ENCODE data around the gene TMEM179.

The TMEM179 gene

DNA sequence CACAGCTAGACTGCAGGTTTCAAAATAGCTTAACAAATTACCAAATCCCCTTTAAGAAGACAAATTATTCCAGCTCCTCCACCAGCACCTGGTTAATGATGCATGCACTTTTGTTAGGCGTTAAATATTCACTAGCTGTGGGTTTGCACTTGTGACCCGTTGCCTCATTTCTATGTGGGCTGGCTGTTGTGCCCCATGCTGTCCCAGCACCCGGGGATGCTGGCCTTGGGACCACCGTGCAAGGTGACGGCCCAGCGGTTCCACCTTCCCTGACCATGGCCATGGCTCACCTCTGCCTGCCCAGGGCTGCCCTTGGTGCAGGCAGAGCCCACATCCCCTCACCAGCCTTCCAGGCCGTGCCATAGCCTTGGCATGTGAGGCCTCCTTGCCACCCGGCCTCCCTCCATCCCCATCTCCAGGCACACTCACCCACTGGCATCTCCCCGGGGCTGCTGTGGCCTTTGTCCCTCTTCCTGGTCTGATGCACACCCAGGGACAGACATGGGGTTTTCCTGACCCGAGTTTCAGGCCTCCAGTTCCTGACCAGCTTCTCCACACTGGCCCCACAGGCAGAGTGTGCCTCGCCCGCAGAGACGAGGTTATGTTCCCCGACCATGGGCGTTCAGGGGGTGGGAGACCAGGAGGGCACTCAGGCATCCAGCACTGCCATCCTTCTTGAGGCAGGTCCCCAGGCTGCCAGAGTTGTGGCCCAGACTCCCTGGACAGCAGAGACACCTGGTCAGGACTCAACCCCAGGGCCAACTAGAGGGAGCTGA is 45.4 kb downstream of the TMEM179 start:
- H3K27ac ChIP-seq (ENCODE audit: low read depth, low read length): no peak overlapping the region
- no peak overlapping the region for H3K4me2 ChIP-seq (ENCODE audit: low read length)
- no peaks in the 10 kb centered on the region for H3K4me1 ChIP-seq (ENCODE audit: control insufficient read depth, low read length)
- no peaks in the 10 kb centered on the region for H3K79me2 ChIP-seq (ENCODE audit: control insufficient read depth, low read length)
- no peaks in the 10 kb centered on the region for H4K20me1 ChIP-seq (ENCODE audit: control insufficient read depth, insufficient read depth, low read depth, low read length)
- H3K27me3 ChIP-seq (ENCODE audit: control insufficient read depth, low read length): no peaks in the 10 kb centered on the region
- no peak overlapping the region for H3K4me3 ChIP-seq (ENCODE audit: low read length)
- no peaks in the 10 kb centered on the region for H3K9me3 ChIP-seq (ENCODE audit: control insufficient read depth, insufficient read depth, low read length)
- H3K9me2 ChIP-seq (replicated peaks; ENCODE audit: control insufficient read depth, low read length): no peaks in the 10 kb centered on the region
- H3K36me3 ChIP-seq (ENCODE audit: control insufficient read depth, low read length): no peaks in the 10 kb centered on the region
- no peaks in the 10 kb centered on the region for H3F3A ChIP-seq (ENCODE audit: control insufficient read depth, insufficient read depth)
- TF ChIP-seq, protein P1, sequence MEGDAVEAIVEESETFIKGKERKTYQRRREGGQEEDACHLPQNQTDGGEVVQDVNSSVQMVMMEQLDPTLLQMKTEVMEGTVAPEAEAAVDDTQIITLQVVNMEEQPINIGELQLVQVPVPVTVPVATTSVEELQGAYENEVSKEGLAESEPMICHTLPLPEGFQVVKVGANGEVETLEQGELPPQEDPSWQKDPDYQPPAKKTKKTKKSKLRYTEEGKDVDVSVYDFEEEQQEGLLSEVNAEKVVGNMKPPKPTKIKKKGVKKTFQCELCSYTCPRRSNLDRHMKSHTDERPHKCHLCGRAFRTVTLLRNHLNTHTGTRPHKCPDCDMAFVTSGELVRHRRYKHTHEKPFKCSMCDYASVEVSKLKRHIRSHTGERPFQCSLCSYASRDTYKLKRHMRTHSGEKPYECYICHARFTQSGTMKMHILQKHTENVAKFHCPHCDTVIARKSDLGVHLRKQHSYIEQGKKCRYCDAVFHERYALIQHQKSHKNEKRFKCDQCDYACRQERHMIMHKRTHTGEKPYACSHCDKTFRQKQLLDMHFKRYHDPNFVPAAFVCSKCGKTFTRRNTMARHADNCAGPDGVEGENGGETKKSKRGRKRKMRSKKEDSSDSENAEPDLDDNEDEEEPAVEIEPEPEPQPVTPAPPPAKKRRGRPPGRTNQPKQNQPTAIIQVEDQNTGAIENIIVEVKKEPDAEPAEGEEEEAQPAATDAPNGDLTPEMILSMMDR (IDR thresholded peaks at IDR 0.05; ENCODE audit: low read depth, low read length, poor library complexity, severe bottlenecking): no peak
- TF ChIP-seq EZH2phosphoT487 (IDR thresholded peaks at IDR 0.05; ENCODE audit: borderline replicate concordance, low read length): no peak

DNA sequence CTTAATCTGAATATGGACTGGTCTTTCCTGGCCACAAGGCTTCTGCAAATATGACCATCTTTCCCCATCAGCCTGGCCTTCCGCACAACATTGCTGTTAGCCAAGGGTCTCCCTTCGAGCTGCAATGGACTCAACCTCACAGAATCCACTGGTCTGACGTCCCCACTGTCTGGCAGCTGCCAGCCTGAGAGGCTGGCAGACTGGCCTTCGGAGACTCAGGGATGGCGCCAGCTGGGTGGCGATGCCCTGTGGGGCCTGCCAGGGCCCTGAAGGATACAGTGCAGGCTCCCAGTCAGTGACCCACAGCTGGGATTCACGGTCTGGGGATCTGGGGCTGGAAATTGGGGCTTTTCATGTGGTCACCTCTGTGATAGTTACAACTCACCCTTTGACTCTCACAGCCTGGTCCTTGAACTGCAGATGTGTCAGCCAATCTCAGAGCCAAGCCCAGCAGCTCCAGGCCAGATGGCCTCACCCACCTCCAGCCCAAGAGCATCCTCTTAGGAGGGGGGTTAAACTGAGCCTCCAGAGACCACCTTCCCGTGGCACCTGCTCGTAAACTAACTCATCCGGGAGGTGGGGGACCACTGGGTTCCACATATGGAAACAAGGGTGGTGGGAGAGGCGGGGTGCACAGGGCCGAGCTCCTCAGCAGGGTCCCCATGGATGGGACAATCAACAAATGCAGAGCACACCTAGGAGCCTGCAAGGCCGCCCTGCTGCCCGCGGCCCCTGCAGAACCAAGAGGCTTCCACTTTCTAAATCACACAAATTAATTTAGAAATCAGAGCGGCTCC is 46.1 kb downstream of the TMEM179 start:
- H3F3A ChIP-seq (ENCODE audit: control insufficient read depth, insufficient read depth): no peaks in the 10 kb centered on the region
- H3K79me2 ChIP-seq (ENCODE audit: control insufficient read depth, low read length): no peaks in the 10 kb centered on the region
- H3K4me1 ChIP-seq (ENCODE audit: control insufficient read depth, low read length): no peaks in the 10 kb centered on the region
- TF ChIP-seq, protein P1 (IDR thresholded peaks at IDR 0.05; ENCODE audit: low read depth, low read length, poor library complexity, severe bottlenecking): no peak
- no peak for TF ChIP-seq EZH2phosphoT487 (IDR thresholded peaks at IDR 0.05; ENCODE audit: borderline replicate concordance, low read length)
- H3K4me2 ChIP-seq (ENCODE audit: low read length): no peak overlapping the region
- no peak overlapping the region for H3K27ac ChIP-seq (ENCODE audit: low read depth, low read length)
- no peaks in the 10 kb centered on the region for H3K9me2 ChIP-seq (replicated peaks; ENCODE audit: control insufficient read depth, low read length)
- no peaks in the 10 kb centered on the region for H3K36me3 ChIP-seq (ENCODE audit: control insufficient read depth, low read length)
- no peak overlapping the region for H3K4me3 ChIP-seq (ENCODE audit: low read length)
- no peaks in the 10 kb centered on the region for H4K20me1 ChIP-seq (ENCODE audit: control insufficient read depth, insufficient read depth, low read depth, low read length)
- H3K27me3 ChIP-seq (ENCODE audit: control insufficient read depth, low read length): no peaks in the 10 kb centered on the region
- H3K9me3 ChIP-seq (ENCODE audit: control insufficient read depth, insufficient read depth, low read length): no peaks in the 10 kb centered on the region

- H3F3A ChIP-seq (ENCODE audit: control insufficient read depth, insufficient read depth): no peaks in the 10 kb centered on the region
- no peaks in the 10 kb centered on the region for H3K9me3 ChIP-seq (ENCODE audit: control insufficient read depth, insufficient read depth, low read length)
- no peak overlapping the region for H3K4me2 ChIP-seq (ENCODE audit: low read length)
- no peaks in the 10 kb centered on the region for H3K4me1 ChIP-seq (ENCODE audit: control insufficient read depth, low read length)
- H3K27me3 ChIP-seq (ENCODE audit: control insufficient read depth, low read length): no peaks in the 10 kb centered on the region
- H3K79me2 ChIP-seq (ENCODE audit: control insufficient read depth, low read length): no peaks in the 10 kb centered on the region
- no peaks in the 10 kb centered on the region for H4K20me1 ChIP-seq (ENCODE audit: control insufficient read depth, insufficient read depth, low read depth, low read length)
- H3K4me3 ChIP-seq (ENCODE audit: low read length): no peak overlapping the region
- no peak for TF ChIP-seq EZH2phosphoT487 (IDR thresholded peaks at IDR 0.05; ENCODE audit: borderline replicate concordance, low read length)
- no peaks in the 10 kb centered on the region for H3K36me3 ChIP-seq (ENCODE audit: control insufficient read depth, low read length)
- H3K9me2 ChIP-seq (replicated peaks; ENCODE audit: control insufficient read depth, low read length): no peaks in the 10 kb centered on the region
- H3K27ac ChIP-seq (ENCODE audit: low read depth, low read length): no peak overlapping the region
Measured at GRCh38 chr14:104557766-104558165, 46.8 kb downstream of the TMEM179 start.

GRCh38 chr14:104557086-104557485 is 47.5 kb downstream of the TMEM179 start:
- H3K27me3 ChIP-seq (ENCODE audit: control insufficient read depth, low read length): no peaks in the 10 kb centered on the region
- H3K4me1 ChIP-seq (ENCODE audit: control insufficient read depth, low read length): no peaks in the 10 kb centered on the region
- H4K20me1 ChIP-seq (ENCODE audit: control insufficient read depth, insufficient read depth, low read depth, low read length): no peaks in the 10 kb centered on the region
- no peaks in the 10 kb centered on the region for H3K36me3 ChIP-seq (ENCODE audit: control insufficient read depth, low read length)
- no peak overlapping the region for H3K27ac ChIP-seq (ENCODE audit: low read depth, low read length)
- H3K4me3 ChIP-seq (ENCODE audit: low read length): no peak overlapping the region
- TF ChIP-seq EZH2phosphoT487 (IDR thresholded peaks at IDR 0.05; ENCODE audit: borderline replicate concordance, low read length): no peak
- TF ChIP-seq, protein P1 (IDR thresholded peaks at IDR 0.05; ENCODE audit: low read depth, low read length, poor library complexity, severe bottlenecking): no peak
- H3K79me2 ChIP-seq (ENCODE audit: control insufficient read depth, low read length): no peaks in the 10 kb centered on the region
- H3K9me3 ChIP-seq (ENCODE audit: control insufficient read depth, insufficient read depth, low read length): no peaks in the 10 kb centered on the region
- H3F3A ChIP-seq (ENCODE audit: control insufficient read depth, insufficient read depth): no peaks in the 10 kb centered on the region
- no peak overlapping the region for H3K4me2 ChIP-seq (ENCODE audit: low read length)
- H3K9me2 ChIP-seq (replicated peaks; ENCODE audit: control insufficient read depth, low read length): no peaks in the 10 kb centered on the region

Data from DOHH2 (cell line).